ENCODE data around the gene RAB4B.
"Not testable (repeated sequence)": the region's sequence is repeated elsewhere in the genome, so short reads cannot be mapped to it uniquely, and the experiment has no call there.

Gene RAB4B

GRCh38 chr19:40810649-40811408 is 32.8 kb downstream of the RAB4B start:
- Mint-ChIP-seq H3K27ac (peak overlapping the region; percentile 31), H3K36me3 (ENCODE audit: low read depth) (peaks cover 14% of the 10 kb centered on the region), H3K4me1 (ENCODE audit: low read depth) (peaks cover 56% of the 10 kb centered on the region), H3K4me3 (peak overlapping the region; percentile 82)
- not testable (repeated sequence) for H3K27me3 Mint-ChIP-seq, H3K9me3 Mint-ChIP-seq

DNA sequence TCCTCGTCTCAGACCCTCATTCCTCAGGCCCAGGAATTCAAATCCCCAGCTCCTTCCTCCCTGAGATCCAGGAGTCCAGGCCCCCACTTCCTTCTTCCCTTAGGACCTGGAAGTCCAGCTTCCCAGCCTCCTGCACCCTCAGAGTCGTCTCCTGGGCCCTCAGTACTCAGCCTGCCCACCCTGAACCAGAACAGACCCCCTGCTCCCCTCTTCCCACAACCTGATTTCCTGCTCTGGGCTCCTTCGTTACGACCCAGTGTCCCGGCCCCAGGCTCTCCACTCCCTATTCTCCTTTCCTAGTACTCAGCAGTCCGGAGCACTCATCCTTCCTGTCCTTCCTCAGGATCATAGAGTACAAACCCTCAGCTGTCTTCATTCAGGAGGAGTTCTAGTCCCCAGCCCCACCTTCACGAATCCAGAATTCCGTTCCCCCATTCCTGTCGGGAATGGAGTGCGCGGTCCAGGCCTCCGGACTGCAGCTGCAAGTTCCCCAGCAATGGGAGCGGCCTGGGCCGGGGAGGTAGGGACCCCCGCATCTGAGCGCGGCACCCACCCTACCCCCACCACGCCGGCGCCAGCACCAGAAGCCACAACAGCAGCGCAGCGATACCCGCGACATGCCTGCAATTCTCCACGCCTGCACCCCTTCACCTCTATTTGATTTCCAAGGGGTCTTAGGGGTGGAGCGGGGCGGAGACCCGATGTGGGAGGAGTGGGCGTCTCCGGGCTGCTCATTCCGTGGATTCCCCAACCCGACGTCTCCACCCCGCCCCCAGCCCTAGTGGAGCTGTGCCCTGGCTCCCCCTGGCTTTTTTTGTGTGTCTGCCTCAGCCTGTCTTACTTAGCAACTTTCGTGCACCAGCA is 33.7 kb downstream of the RAB4B start:
- Mint-ChIP-seq H3K27me3 (peaks cover 3% of the 10 kb centered on the region), H3K4me3 (peak overlapping the region; percentile 82), H3K27ac (peak overlapping the region; percentile 31), H3K9me3 (no peaks in the 10 kb centered on the region), H3K4me1 (ENCODE audit: low read depth) (peaks cover 47% of the 10 kb centered on the region), H3K36me3 (ENCODE audit: low read depth) (peaks cover 13% of the 10 kb centered on the region)

GRCh38 chr19:40812571-40812970 is 34.5 kb downstream of the RAB4B start:
- not testable (repeated sequence) for H3K36me3 Mint-ChIP-seq (ENCODE audit: low read depth); H3K27me3 Mint-ChIP-seq; H3K27ac Mint-ChIP-seq; H3K9me3 Mint-ChIP-seq
- Mint-ChIP-seq H3K4me1 (ENCODE audit: low read depth) (peaks cover 39% of the 10 kb centered on the region), H3K4me3 (peak overlapping the region; percentile 49)

DNA sequence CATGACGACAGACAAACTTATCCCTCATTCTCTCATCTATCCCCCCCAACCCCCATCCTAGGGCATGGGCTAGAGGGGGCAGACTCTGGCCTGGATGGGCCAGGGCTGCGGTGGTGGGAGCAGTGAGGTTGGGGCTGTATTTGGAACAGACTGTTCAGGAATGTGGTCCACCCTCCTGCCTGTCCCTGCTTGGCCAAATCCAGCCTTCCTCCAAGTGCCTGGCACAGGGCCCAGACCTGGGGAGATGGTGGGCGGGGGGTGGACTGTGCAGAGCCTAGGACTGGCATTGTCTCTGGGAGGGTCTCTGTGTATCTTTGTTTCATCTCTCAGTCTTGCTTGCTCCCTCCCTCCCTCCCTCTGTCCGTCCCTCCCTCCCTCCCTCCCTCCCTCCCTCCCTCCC is 35.1 kb downstream of the RAB4B start:
- Mint-ChIP-seq H3K4me1 (ENCODE audit: low read depth) (peaks cover 40% of the 10 kb centered on the region), H3K9me3 (no peaks in the 10 kb centered on the region), H3K27ac (no peak overlapping the region), H3K4me3 (peak overlapping the region; percentile 49), H3K36me3 (ENCODE audit: low read depth) (peaks cover 3% of the 10 kb centered on the region), H3K27me3 (peaks cover 3% of the 10 kb centered on the region)

GRCh38 chr19:40815223-40815622 is 37.2 kb downstream of the RAB4B start:
- no peak overlapping the region for H3K27ac Mint-ChIP-seq
- H3K36me3 Mint-ChIP-seq (ENCODE audit: low read depth): no peaks in the 10 kb centered on the region
- no peaks in the 10 kb centered on the region for H3K9me3 Mint-ChIP-seq
- peaks cover 43% of the 10 kb centered on the region for H3K4me1 Mint-ChIP-seq (ENCODE audit: low read depth)
- H3K4me3 Mint-ChIP-seq: no peak overlapping the region
- peaks cover 3% of the 10 kb centered on the region for H3K27me3 Mint-ChIP-seq

- not testable (repeated sequence) for H3K9me3 Mint-ChIP-seq; H3K36me3 Mint-ChIP-seq (ENCODE audit: low read depth); H3K27me3 Mint-ChIP-seq
- Mint-ChIP-seq H3K4me3 (peak overlapping the region; percentile 61), H3K27ac (peak overlapping the region; percentile 32), H3K4me1 (ENCODE audit: low read depth) (peaks cover 32% of the 10 kb centered on the region)
Observed at GRCh38 chr19:40818480-40819399, 40.7 kb downstream of the RAB4B start.

GRCh38 chr19:40819479-40820234 is 41.6 kb downstream of the RAB4B start:
- H3K27me3 Mint-ChIP-seq; H3K4me3 Mint-ChIP-seq; H3K36me3 Mint-ChIP-seq (ENCODE audit: low read depth); H3K9me3 Mint-ChIP-seq; H3K27ac Mint-ChIP-seq: not testable (repeated sequence)
- H3K4me1 Mint-ChIP-seq (ENCODE audit: low read depth): peaks cover 34% of the 10 kb centered on the region

DNA sequence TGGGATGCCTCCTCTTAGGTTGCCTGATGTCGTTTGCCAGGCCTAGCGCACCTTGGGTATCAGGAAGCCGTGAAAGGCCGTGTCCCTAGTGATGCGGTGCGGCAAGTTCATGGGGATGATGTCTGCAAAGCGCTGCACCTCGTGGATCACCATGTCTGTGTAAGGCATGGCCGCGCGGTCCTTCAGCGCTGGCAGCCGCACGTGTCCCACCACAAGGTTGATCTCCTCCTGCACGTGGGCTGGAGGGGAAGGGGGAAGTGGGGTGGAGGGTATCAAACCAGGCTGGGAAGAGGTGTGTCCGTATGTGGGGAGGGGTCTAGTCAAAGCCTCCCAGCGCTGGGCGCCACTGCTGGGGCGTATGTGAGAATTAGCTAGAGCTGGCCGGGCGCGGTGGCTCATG is 44.1 kb downstream of the RAB4B start:
- Mint-ChIP-seq H3K36me3 (ENCODE audit: low read depth) (peaks cover 6% of the 10 kb centered on the region), H3K9me3 (no peaks in the 10 kb centered on the region), H3K4me3 (no peak overlapping the region), H3K27ac (no peak overlapping the region), H3K4me1 (ENCODE audit: low read depth) (peaks cover 49% of the 10 kb centered on the region), H3K27me3 (no peaks in the 10 kb centered on the region)

DNA sequence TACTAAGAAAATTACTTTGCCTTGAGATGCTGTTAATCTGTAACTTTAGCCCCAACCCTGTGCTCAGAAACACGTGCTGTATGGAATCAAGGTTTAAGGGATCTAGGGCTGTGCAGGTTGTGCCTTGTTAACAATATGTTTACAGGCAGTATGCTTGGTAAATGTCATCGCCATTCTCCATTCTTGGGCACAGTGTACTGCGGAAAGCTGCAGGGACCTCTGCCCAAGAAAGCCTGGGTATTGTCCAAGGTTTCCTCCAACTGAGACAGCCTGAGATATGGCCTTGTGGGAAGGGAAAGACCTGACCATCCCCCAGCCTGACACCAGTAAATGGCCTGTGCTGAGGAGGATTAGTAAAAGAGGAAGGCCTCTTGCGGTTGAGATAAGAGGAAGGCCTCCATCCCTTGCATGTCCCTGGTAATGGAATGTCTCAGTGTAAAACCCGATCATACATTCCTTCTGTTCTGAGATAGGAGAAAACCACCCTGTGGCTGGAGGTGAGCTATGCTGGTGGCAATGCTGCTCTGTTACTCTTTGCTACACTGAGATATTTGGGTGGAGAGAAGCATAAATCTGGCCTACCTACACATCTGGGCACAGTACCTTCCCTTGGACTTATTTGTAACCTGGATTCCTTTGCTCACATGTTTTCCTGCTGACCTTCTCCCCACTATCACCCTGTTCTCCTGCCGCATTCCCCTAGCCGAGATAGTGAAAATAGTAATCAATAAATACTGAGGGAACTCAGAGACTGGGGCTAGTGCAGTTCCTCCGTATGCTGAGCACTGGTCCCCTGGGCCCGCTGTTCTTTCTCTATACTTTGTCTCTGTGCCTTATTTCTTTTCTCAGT is 44.9 kb downstream of the RAB4B start:
- not testable (repeated sequence) for H3K27ac Mint-ChIP-seq; H3K4me3 Mint-ChIP-seq; H3K27me3 Mint-ChIP-seq; H3K36me3 Mint-ChIP-seq (ENCODE audit: low read depth); H3K9me3 Mint-ChIP-seq
- H3K4me1 Mint-ChIP-seq (ENCODE audit: low read depth): peaks cover 48% of the 10 kb centered on the region

DNA sequence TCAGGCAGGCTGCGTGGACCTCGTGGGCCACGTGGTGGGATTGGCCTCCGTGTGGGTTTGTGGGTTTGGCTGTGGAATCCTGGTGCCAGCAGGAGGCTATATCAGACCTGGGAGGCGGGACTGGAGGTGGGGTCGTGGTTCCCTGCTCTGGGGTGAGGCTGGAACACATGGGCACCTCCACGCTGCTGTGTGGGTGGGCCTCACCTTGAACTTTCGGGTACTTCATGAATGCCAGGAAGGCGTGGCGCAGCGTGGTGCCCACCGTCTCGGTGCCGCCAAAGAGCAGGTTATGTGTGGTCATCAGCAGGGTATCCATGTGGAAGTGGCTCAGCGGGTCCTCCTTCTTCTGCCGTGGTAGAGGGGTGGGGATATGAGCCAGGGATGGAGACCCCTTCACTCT is 46.9 kb downstream of the RAB4B start:
- not testable (repeated sequence) for H3K36me3 Mint-ChIP-seq (ENCODE audit: low read depth); H3K4me3 Mint-ChIP-seq; H3K27me3 Mint-ChIP-seq; H3K27ac Mint-ChIP-seq; H3K9me3 Mint-ChIP-seq
- peaks cover 31% of the 10 kb centered on the region for H3K4me1 Mint-ChIP-seq (ENCODE audit: low read depth)

DNA sequence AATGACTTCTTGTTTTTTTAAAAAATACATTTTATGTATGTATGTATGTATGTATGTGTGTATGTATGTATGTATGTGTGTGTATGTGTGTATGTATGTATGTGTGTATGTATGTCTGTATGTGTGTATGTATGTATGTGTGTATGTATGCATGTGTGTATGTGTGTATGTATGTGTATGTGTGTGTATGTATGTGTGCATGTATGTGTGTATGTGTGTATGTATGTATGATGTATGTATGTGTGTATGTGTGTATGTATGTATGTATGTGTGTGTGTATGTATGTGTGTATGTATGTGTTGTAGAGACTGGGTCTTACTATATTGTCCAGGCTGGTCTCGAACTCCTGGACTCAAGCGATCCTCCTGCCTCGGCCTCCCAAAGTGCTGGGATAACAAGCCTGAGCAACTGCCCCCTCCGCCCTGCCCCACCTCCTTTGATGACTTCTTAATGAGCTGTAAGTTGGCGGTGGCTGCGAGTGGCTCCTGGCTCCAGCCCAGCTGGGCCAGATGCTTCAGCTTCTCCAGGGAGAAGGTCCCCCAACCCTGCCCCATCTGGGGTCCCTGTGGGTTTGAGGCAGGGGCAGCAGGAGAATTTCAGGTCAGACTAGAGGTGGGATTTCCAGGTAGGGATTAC is 47.5 kb downstream of the RAB4B start:
- not testable (repeated sequence) for H3K27ac Mint-ChIP-seq; H3K36me3 Mint-ChIP-seq (ENCODE audit: low read depth); H3K4me3 Mint-ChIP-seq; H3K27me3 Mint-ChIP-seq; H3K9me3 Mint-ChIP-seq
- H3K4me1 Mint-ChIP-seq (ENCODE audit: low read depth): peaks cover 31% of the 10 kb centered on the region

DNA sequence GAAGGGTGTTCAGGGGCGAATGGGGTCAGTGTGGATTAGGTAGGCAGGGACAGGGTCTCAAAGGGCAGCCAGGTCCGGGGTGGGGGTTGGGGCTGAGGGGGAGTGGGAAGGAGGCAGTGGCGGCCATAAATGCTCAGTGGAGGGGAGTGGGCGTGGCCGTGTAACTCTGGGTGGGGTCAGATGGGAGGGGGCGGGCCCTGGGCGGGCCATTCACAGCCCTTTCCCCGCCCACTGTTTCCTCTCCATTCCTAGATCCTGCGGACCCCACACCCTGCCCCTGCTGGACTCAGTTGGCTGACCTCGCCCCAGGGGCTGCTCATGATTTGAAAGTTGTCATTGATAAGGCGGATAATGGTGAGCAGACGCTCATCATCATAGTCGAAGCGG is 48.3 kb downstream of the RAB4B start:
- H3K36me3 Mint-ChIP-seq (ENCODE audit: low read depth); H3K4me3 Mint-ChIP-seq; H3K27ac Mint-ChIP-seq; H3K27me3 Mint-ChIP-seq; H3K9me3 Mint-ChIP-seq: not testable (repeated sequence)
- H3K4me1 Mint-ChIP-seq (ENCODE audit: low read depth): peaks cover 31% of the 10 kb centered on the region

DNA sequence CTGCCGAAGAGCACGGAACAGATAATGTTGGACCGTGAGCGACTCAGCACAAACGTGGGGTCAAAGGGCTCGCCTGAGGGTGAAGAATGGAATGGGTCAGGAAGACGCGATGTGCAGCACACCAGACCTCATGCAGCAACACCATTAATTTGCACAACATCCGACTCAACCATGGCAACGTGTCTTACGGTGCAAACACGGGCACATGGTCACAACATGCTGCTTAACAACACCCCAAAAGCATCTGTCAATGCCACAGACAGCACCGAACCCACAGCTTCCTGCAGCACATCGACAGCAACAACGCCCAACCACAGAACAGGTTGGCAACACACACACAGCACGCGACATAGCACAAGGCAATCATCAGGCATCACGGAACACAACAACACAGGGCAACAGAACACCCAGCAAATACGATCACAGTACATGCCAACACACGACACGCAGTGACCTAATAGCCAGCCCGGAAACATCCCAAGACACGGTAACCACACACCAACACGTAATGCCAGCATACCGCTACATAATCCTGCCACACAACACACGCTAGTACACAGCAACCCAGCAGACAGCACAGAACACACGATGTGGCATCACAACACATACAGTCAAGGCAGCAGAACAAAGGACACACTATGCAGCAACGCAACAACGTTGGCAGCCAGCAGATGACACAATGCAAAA is 48.8 kb downstream of the RAB4B start:
- H3K36me3 Mint-ChIP-seq (ENCODE audit: low read depth); H3K4me3 Mint-ChIP-seq; H3K9me3 Mint-ChIP-seq; H3K27me3 Mint-ChIP-seq: not testable (repeated sequence)
- H3K4me1 Mint-ChIP-seq (ENCODE audit: low read depth): peaks cover 31% of the 10 kb centered on the region
- peak overlapping the region; percentile 27 for H3K27ac Mint-ChIP-seq

Measured in stimulated activated naive CD8-positive, alpha-beta T cell treated with anti-CD3 and anti-CD28 coated beads, Interleukin-15, Interleukin-2, amounts not matched to agents 100 ng/mL and 50 ng/mL, for 24 hours (primary cell).